Measurements from ENCODE around the gene PPP3R1.

The PPP3R1 gene

DNA sequence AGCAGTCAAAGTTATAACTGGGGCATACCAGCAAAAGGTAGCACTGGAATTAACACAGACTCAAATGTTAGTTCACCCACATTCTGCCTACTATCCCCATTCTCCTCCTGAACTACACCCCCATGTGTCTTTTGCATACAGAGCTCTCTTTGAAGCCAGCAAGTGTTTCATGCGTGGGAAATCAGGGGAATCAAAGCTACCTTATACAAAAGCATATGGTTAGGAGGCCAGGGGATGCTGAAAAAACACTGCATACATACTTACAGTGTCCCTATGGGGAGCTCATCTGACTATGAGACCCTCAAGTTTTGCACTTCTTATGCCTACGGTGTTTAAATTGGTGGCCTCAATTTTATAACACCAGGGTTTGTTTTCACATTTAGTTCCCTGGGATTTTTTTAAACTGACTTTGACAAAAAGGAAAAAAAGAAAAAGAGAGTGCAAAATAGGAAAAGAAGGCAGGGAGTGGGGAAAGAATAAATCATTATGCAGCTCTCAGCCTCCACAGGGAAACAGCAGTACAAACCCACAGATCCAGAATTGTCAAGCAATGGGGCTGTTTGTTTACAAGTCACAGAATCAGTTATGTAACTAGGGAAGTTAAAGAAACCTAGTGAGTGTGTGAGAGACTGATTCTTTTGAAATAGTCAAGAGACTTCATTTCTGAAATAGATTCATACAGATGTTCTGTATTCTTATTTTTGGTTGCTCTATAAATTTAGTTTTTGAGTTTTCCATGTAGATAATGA lies 20.1 kb upstream of the PPP3R1 start:
- TF ChIP-seq, protein P1, sequence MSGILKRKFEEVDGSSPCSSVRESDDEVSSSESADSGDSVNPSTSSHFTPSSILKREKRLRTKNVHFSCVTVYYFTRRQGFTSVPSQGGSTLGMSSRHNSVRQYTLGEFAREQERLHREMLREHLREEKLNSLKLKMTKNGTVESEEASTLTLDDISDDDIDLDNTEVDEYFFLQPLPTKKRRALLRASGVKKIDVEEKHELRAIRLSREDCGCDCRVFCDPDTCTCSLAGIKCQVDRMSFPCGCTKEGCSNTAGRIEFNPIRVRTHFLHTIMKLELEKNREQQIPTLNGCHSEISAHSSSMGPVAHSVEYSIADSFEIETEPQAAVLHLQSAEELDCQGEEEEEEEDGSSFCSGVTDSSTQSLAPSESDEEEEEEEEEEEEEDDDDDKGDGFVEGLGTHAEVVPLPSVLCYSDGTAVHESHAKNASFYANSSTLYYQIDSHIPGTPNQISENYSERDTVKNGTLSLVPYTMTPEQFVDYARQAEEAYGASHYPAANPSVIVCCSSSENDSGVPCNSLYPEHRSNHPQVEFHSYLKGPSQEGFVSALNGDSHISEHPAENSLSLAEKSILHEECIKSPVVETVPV (CRISPR knock-in tag; IDR thresholded peaks at IDR 0.05): no peak
- TF ChIP-seq ARNTL (CRISPR knock-in tag; IDR thresholded peaks at IDR 0.05; ENCODE audit: borderline replicate concordance, low read depth) (no peak), PPARA (CRISPR knock-in tag; IDR thresholded peaks at IDR 0.05; ENCODE audit: borderline replicate concordance) (no peak), OSR1 (CRISPR knock-in tag; IDR thresholded peaks at IDR 0.05) (no peak), TCF4 (CRISPR knock-in tag; IDR thresholded peaks at IDR 0.05; ENCODE audit: borderline replicate concordance) (no peak), ESRRG (CRISPR knock-in tag; IDR thresholded peaks at IDR 0.05) (no peak), ZFP3 (CRISPR knock-in tag; IDR thresholded peaks at IDR 0.05) (no peak), ZNF70 (CRISPR knock-in tag; IDR thresholded peaks at IDR 0.05) (no peak), PATZ1 (CRISPR knock-in tag; IDR thresholded peaks at IDR 0.05; ENCODE audit: borderline replicate concordance) (no peak), BACH2 (CRISPR knock-in tag; IDR thresholded peaks at IDR 0.05; ENCODE audit: borderline replicate concordance) (no peak), RARB (CRISPR knock-in tag; IDR thresholded peaks at IDR 0.05) (no peak), GLIS3 (CRISPR knock-in tag; IDR thresholded peaks at IDR 0.05) (no peak), ZFP30 (CRISPR knock-in tag; IDR thresholded peaks at IDR 0.05) (no peak), ZC3H10 (CRISPR knock-in tag; IDR thresholded peaks at IDR 0.05) (no peak)
- TF ChIP-seq, protein P2, sequence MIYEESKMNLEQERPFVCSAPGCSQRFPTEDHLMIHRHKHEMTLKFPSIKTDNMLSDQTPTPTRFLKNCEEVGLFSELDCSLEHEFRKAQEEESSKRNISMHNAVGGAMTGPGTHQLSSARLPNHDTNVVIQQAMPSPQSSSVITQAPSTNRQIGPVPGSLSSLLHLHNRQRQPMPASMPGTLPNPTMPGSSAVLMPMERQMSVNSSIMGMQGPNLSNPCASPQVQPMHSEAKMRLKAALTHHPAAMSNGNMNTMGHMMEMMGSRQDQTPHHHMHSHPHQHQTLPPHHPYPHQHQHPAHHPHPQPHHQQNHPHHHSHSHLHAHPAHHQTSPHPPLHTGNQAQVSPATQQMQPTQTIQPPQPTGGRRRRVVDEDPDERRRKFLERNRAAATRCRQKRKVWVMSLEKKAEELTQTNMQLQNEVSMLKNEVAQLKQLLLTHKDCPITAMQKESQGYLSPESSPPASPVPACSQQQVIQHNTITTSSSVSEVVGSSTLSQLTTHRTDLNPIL (CRISPR knock-in tag; IDR thresholded peaks at IDR 0.05; ENCODE audit: low read depth): no peak
- TF ChIP-seq, protein P3, sequence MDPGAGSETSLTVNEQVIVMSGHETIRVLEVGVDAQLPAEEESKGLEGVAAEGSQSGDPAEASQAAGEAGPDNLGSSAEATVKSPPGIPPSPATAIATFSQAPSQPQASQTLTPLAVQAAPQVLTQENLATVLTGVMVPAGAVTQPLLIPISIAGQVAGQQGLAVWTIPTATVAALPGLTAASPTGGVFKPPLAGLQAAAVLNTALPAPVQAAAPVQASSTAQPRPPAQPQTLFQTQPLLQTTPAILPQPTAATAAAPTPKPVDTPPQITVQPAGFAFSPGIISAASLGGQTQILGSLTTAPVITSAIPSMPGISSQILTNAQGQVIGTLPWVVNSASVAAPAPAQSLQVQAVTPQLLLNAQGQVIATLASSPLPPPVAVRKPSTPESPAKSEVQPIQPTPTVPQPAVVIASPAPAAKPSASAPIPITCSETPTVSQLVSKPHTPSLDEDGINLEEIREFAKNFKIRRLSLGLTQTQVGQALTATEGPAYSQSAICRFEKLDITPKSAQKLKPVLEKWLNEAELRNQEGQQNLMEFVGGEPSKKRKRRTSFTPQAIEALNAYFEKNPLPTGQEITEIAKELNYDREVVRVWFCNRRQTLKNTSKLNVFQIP (CRISPR knock-in tag; IDR thresholded peaks at IDR 0.05; ENCODE audit: borderline replicate concordance, low read depth): no peak
- ATAC-seq: no peak

- no peak for ATAC-seq
- TF ChIP-seq, protein P2 (CRISPR knock-in tag; IDR thresholded peaks at IDR 0.05; ENCODE audit: low read depth): no peak
- TF ChIP-seq RARB (CRISPR knock-in tag; IDR thresholded peaks at IDR 0.05): no peak
- no peak for TF ChIP-seq CSDC2 (CRISPR knock-in tag; IDR thresholded peaks at IDR 0.05)
- TF ChIP-seq, protein P3 (CRISPR knock-in tag; IDR thresholded peaks at IDR 0.05; ENCODE audit: borderline replicate concordance, low read depth): no peak
- no peak for TF ChIP-seq ESRRG (CRISPR knock-in tag; IDR thresholded peaks at IDR 0.05)
Measured at GRCh38 chr2:68266655-68267054, 14.3 kb upstream of the PPP3R1 start.

DNA sequence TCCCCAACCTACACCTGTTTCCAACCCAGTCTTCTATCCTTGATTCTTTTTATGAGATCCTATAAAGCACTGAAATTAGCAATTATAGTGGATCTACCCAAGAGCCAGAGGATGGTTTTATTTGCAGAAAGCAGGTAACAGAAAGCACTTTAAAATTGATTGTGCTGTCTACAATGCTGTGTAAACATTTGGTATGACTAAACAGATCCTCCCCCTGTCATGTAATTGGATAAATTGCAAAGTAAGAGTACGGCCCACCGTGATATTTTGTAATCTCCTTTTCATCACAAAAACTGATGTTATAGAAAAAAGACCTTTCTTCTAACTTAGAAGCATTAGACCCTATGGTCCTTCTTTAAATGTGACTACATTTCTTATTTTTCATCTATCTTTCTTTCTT lies 11.3 kb upstream of the PPP3R1 start:
- TF ChIP-seq ZFP30 (CRISPR knock-in tag; IDR thresholded peaks at IDR 0.05): no peak
- TF ChIP-seq, protein P1 (CRISPR knock-in tag; IDR thresholded peaks at IDR 0.05): no peak
- TF ChIP-seq ZC3H10 (CRISPR knock-in tag; IDR thresholded peaks at IDR 0.05): no peak
- TF ChIP-seq ZFP3 (CRISPR knock-in tag; IDR thresholded peaks at IDR 0.05): no peak
- TF ChIP-seq PATZ1 (CRISPR knock-in tag; IDR thresholded peaks at IDR 0.05; ENCODE audit: borderline replicate concordance): no peak
- no peak for TF ChIP-seq BACH2 (CRISPR knock-in tag; IDR thresholded peaks at IDR 0.05; ENCODE audit: borderline replicate concordance)
- no peak for TF ChIP-seq ZNF70 (CRISPR knock-in tag; IDR thresholded peaks at IDR 0.05)
- TF ChIP-seq RARB (CRISPR knock-in tag; IDR thresholded peaks at IDR 0.05): no peak
- ATAC-seq: no peak

Data from SK-N-SH treated with all-trans-retinoic acid at 6 μM for 48 hours (cell line).